DMS153 treated with DMSO at 0.1 percent for 48 hours (cell line): Measurements from ENCODE around the gene SMAP2.
"Not testable (repeated sequence)": the region's sequence is repeated elsewhere in the genome, so short reads cannot be mapped to it uniquely, and the experiment has no call there.

Source experiments
- DNase-seq: peaks from one replicate; lab custom pipeline; 2025; ENCODE audit not compliant: unreplicated experiment; lab: John Stamatoyannopoulos, UW

Gene SMAP2

GRCh38 chr1:40371707-40372258 lies 1.7 kb upstream of the SMAP2 start:
- DNase-seq = no peak

GRCh38 chr1:40372658-40373322 lies 737 bp upstream of the SMAP2 start:
- DNase-seq = no peak

- DNase-seq = no peak
Measured at GRCh38 chr1:40377512-40377911, 4.0 kb downstream of the SMAP2 start.

GRCh38 chr1:40379785-40380452 lies 6.4 kb downstream of the SMAP2 start:
- DNase-seq = no peak

- DNase-seq = no peak
Measured at GRCh38 chr1:40380817-40381216, 7.3 kb downstream of the SMAP2 start.

- DNase-seq = peak; percentile 76
Measured at GRCh38 chr1:40381268-40382107, 8.0 kb downstream of the SMAP2 start.

DNA sequence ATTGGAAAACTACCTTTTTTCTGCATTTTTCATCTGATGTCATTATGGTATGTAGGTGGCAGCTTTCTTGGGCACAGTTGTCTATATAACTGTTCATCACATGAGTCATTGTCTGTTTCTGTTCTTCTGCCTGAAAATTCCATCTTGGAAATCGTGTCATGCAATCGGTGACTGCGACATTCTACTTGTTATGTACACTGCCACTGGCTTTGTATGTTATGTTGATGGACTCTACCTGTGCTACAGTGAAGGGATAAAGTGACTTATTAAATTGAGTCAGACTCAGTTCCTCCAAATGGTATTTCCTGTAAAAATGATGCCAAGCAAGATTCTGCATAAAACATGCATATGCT lies 8.6 kb downstream of the SMAP2 start:
- no peak for DNase-seq

DNA sequence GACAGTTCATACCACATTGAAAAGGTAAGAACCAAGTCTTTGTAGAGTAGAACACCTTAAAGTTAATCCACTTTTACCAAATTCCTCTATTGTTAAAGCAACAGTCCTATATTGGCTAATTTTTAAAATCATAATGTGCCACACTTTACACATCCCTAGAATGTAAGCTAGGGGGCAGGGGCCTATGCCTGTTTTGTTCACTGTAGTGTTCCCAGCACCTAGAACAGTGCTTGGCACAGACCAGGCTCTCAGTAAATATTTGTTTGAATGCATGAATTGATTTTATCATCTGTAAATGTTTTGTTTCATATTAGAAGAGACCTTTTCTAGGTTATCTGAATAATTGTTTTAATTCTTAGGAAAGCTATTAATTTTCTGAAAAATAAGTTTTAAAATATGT lies 9.1 kb downstream of the SMAP2 start:
- DNase-seq = no peak

GRCh38 chr1:40383095-40383487 lies 9.6 kb downstream of the SMAP2 start:
- DNase-seq = no peak

- no peak for DNase-seq
Measured at GRCh38 chr1:40383488-40384412, 10.2 kb downstream of the SMAP2 start.

GRCh38 chr1:40384413-40384762 lies 10.9 kb downstream of the SMAP2 start:
- peak; percentile 52 for DNase-seq

- DNase-seq = no peak
Measured at GRCh38 chr1:40384887-40385286, 11.4 kb downstream of the SMAP2 start.

GRCh38 chr1:40385437-40386358 lies 12.2 kb downstream of the SMAP2 start:
- DNase-seq = no peak

DNA sequence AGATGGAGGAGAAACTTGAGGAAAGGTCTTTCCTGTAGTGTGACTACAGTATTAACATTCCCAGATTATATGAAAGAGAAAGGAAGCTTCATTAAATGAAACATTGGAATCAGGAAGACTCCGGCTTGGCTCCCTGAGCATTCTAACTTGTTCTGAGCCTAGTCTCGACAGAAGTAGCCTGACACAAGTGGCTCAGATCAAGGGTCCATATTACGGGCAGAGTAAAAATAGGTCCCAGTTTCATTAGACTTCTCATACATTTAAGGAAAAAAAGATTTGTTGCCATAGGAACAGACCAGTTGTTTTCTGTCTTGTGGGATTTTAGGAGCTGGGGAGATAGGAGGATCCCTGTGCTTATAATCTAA lies 12.8 kb downstream of the SMAP2 start:
- no peak for DNase-seq

GRCh38 chr1:40386796-40387195 lies 13.3 kb downstream of the SMAP2 start:
- no peak for DNase-seq

DNA sequence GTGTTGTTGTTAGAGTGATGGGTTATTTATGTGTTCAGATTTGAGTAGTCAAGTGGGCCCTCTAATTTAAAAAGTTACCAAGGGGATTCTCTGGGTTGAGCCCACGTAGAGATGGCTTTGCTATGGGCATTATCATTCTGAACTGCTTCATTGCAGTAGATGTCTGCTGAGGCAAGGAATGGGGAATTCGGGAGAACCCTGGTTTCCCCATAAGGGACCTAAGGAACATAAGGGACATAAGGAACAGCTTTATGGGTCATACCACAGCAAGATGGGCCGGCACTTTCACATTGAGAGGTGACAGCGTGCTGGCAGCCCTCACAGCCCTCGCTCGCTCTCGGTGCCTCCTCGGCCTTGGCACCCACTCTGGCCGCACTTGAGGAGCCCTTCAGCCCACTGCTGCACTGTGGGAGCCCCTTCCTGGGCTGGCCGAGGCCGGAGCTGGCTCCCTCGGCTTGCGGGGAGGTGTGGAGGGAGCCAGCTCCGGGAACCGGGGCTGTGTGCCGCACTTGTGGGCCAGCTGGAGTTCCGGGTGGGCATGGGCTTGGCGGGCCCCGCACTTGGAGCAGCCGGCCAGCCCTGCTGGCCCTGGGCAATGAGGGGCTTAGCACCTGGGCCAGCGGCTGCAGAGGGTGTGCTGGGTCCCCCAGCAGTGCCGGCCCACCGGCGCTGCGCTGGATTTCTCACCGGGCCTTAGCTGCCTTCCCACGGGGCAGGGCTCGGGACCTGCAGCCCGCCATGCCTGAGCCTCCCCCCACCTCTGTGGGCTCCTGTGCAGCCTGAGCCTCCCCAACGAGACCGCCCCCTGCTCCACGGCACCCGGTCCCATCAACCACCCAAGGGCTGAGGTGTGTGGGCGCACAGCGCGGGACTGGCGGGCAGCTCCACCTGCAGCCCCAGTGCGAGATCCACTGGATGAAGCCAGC lies 14.1 kb downstream of the SMAP2 start:
- not testable (repeated sequence) for DNase-seq

GRCh38 chr1:40388456-40389321 lies 15.2 kb downstream of the SMAP2 start:
- DNase-seq = not testable (repeated sequence)

GRCh38 chr1:40389322-40389803 lies 15.8 kb downstream of the SMAP2 start:
- no peak for DNase-seq
